AG09309 (cell line): ENCODE results near the gene SLC31A1.
"Not testable (repeated sequence)": the region's sequence is repeated elsewhere in the genome, so short reads cannot be mapped to it uniquely, and the experiment has no call there.

Source experiments
- DNase-seq: peaks from one replicate; pipeline ENCODE4 v3.0.0-alpha.2; 2010; ENCODE audit warnings: low read depth
- H3K4me3 ChIP-seq: 2 replicates; pipeline ENCODE4 v1.5.1; 2011; ENCODE audit warnings: mild to moderate bottlenecking, low read depth, low read length, moderate library complexity; ENCODE audit not compliant: control insufficient read depth
- TF ChIP-seq, protein P1 (sequence below): IDR thresholded peaks from 2 replicates; pipeline ENCODE4 v1.5.1; 2011; ENCODE audit warnings: mild to moderate bottlenecking, low read depth, low read length, inconsistent platforms; ENCODE audit not compliant: insufficient read depth, control insufficient read depth; ENCODE audit errors: missing control alignments

SLC31A1 gene

DNA sequence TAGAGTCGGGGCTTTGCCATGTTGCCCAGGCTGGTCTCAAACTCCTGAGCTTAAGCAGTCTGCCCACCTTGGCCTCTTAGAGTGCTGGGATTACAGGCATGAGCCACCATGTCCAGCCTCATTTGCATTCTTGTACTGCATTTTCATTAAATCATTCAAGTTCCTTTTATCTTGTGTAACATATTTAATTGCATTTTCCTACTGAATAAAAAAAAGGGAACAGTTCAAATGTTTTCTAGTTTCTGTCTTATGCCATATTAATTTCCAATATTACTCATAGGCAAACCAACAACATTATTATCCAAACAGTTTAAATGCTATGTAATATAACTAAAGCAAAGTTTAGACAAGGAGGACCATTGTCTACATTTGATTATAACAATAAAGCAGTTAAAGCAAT lies 6.1 kb downstream of the SLC31A1 start:
- H3K4me3 ChIP-seq, result no peak overlapping the region
- TF ChIP-seq, protein P1, sequence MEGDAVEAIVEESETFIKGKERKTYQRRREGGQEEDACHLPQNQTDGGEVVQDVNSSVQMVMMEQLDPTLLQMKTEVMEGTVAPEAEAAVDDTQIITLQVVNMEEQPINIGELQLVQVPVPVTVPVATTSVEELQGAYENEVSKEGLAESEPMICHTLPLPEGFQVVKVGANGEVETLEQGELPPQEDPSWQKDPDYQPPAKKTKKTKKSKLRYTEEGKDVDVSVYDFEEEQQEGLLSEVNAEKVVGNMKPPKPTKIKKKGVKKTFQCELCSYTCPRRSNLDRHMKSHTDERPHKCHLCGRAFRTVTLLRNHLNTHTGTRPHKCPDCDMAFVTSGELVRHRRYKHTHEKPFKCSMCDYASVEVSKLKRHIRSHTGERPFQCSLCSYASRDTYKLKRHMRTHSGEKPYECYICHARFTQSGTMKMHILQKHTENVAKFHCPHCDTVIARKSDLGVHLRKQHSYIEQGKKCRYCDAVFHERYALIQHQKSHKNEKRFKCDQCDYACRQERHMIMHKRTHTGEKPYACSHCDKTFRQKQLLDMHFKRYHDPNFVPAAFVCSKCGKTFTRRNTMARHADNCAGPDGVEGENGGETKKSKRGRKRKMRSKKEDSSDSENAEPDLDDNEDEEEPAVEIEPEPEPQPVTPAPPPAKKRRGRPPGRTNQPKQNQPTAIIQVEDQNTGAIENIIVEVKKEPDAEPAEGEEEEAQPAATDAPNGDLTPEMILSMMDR, result no peak
- DNase-seq, result no peak

DNA sequence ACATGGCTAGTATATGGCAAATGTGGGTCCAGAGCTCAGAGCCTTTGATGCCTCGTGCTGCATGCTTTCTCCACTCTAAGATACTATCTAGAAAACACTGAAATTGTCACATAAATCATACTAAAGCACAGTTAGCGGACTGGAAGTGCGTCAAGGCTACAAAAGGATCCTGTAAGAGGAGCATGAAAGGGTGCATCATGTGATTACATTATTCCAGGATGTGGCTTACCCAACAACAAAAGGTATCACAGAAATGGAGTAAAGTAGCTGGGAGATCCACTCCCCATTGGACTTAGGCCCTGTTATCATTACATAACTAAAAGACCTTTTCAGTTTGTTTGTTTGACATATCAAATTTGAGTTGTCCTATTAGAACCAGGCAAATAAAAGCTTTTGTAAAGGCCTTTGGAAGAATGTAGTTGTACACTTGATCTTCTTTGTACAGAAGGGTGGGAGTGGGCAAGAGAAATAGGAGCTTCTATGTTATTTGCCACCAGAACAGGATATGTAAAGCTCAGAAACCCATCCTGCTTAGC lies 6.9 kb downstream of the SLC31A1 start:
- TF ChIP-seq, protein P1, result no peak
- DNase-seq, result no peak
- no peak overlapping the region for H3K4me3 ChIP-seq

DNA sequence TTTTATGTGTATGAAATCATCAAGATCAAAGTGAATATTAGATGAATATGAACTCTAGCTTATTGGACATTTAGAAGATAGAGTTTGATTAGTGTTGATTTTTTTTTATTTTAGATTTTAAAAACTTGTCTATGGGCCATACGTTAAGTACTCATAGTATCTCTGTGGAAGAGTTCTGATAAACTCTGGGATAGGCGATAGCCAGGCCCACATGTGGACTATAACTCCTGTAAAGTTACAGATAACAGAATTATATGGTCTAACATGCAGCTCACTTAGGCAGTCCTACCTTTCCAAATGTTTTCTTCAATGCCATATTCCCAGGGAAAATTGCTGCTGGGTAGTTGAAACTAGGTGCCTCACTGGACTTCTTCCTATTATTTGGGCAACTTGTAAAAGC lies 10.4 kb downstream of the SLC31A1 start:
- DNase-seq, result no peak
- H3K4me3 ChIP-seq, result no peak overlapping the region
- TF ChIP-seq, protein P1, result no peak

DNA sequence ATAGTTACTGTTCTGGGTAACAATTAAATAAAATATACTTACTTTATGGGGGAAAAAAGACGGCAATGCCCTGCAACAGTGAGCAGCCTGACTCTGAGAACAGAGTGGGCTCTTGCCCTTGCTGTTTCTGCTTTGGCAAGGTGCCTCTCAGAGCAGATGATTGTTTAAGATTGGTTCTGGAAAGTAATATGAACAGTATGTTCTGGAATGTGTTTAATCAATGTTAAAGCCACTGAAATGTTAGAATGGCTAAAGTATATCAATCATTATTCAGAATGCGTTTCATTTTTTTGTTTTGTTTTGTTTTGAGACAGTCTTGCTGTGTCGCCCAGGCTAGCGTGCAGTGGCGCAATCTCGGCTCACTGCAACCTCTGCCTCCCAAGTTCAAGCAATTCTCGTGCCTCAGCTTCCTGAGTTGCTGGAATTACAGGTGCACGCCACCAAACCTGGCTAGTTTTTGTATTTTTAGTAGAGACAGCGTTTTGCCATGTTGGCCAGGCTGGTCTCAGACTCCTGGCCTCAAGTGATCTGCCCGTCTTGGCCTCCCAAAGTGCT lies 14.4 kb downstream of the SLC31A1 start:
- not testable (repeated sequence) for DNase-seq, H3K4me3 ChIP-seq

DNA sequence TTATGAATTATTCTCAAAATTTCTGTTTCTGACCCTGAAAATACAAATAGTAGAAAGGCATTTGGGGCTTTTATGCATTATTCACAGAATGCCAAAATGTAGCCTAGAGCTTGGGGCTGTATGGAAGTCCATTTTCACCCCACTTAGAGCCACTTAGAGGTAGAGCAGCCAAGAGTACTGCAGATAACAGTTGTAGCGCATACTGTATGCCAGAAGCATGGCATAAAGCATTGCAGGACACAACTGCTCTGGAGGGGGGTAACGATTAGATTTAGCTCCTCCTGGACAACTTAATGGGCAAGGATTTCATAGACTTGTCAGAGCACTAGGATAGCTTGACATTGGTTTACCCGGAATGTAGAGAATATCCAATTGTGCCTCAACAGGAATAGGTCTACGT lies 15.7 kb downstream of the SLC31A1 start:
- no peak for DNase-seq
- no peak overlapping the region for H3K4me3 ChIP-seq
- TF ChIP-seq, protein P1, result no peak

DNA sequence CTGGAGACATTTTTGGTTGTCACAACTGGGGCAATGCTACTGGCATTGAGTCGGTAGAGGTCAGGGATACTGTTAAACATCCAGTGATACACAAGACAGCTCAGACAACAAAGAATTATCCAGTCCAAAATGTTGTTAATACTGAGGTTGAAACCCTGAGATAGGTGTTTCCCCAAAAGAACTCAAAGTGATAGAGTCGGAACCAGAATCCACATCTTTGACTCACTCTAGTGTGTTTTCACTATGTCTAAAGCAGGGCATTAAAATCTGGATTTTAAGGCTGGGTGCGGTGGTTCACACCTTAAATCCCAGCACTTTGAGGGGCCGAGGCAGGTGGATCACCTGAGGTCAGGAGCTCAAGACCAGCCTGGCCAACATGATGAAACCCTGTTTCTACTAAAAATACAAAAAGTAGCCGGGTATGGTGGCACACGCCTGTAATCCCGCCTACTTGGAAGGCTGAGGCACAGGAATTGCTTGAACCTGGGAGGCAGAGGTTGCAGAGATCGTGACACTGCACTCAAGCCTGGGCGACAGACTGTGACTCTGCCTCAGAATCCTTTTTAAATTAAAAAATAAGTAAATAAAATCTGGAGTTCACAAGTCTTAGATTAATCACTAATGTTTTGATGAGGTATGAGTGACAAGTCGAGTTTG lies 17.0 kb downstream of the SLC31A1 start:
- H3K4me3 ChIP-seq, result no peak overlapping the region
- DNase-seq, result no peak
- TF ChIP-seq, protein P1, result no peak

DNA sequence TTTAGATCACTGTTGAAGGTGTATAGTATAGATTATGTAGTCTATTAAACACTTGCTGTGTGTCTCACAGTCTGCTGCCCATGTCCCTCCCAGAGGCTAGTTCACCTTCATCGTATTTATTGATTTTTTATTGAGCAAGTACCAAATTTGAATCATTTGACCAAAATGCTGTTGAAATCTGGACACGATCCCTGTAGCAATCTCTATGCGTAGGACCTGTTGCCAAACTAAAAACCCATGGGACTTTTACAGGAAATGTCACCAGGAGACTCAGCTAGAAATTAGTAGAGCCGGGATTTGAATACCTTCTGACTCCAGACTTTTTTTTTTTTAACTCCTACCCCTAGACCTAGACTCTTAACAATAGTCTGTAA lies 17.5 kb downstream of the SLC31A1 start:
- TF ChIP-seq, protein P1, result no peak

More for the DNA sequence above, 17.5 kb downstream of the SLC31A1 start:
- no peak overlapping the region for H3K4me3 ChIP-seq
- no peak for DNase-seq
